HL-60/S4 treated with phorbol 12-myristate 13-acetate at 8.2 ng/mL for 4 days and 3 days (cell line): ENCODE results near the gene ACTL10.

Source experiments
- in situ Hi-C: fragments of 300-500 bp; cut with MboI; formaldehyde crosslinking; loops from 2 replicates; pipeline ENCODE4 v1.15.0; 2022; ENCODE audit warnings: low sequenced_read_pairs

The ACTL10 gene

DNA sequence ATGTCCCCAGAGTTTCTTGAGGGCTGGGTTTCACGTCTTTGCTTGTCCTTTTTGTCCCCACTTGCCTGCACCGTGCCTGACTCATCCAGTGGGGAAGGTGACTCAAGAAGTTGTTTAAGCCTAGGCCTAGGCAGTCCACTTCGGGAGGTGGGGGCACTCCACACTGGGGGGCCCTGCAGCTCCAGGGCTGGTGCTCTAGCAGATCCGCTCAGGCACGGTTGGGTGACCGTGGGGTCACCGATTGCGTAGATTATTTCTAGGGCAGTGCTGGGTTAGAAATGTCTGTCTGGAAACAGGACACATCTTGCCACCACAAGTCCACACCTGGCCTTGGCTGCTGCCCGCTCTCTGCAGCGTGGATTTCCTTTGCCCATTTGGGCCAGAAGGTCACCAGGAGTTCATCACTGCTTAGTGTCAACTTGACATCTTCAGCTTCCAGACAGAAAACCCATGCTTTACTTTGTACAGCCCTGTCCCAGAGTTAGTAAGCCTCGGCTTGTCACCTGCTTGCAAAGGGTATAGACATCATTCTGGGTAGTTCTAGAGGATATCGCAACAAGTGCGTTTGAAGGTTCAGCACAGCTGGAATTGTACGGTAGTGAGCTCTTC lies 18.2 kb upstream of the ACTL10 start:
- in situ Hi-C loops: no loop called here

- in situ Hi-C loops: no loop called here
Observed at GRCh38 chr20:33649201-33649681, 17.5 kb upstream of the ACTL10 start.

GRCh38 chr20:33650111-33650752 lies 16.5 kb upstream of the ACTL10 start:
- in situ Hi-C loops: no loop called here

DNA sequence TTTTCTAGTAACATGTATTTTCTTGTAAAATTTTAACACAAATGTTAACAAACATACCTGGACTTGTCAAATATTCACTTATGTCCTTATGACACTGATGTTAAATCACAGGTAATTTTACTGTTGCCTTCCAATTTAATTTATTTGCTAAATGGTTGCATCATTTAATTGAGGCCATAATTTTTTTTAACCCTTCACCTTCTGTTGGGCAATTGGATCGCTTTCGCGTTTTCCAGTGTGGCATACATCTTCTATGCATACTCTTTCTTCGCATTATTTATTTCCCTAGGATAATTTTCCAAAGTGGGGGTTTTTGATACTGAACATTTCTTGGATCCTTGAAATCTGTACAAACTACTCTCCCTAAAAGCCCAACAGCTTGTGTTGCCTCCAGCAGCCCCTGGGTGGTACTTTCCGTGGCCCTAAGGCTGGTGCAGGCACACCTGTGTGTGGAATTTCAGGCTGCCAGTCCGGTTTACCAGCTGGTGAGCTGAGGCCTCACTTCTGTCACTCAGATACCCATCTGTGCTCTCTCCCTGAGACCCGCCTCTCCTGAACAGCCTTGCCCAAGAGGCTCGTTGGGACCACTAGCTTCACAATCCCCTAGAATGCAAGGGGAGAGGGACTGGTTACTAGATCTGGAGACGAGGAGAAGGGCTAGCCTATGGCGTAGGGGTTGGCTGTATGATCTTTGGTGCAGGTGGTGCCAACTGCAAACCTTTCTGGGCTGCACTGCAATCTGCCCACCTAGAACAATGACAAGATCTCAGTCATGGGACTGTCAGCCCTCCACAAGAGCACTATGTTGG lies 15.8 kb upstream of the ACTL10 start:
- in situ Hi-C loops: no loop called here

GRCh38 chr20:33651562-33652048 lies 15.1 kb upstream of the ACTL10 start:
- in situ Hi-C loops: no loop called here

DNA sequence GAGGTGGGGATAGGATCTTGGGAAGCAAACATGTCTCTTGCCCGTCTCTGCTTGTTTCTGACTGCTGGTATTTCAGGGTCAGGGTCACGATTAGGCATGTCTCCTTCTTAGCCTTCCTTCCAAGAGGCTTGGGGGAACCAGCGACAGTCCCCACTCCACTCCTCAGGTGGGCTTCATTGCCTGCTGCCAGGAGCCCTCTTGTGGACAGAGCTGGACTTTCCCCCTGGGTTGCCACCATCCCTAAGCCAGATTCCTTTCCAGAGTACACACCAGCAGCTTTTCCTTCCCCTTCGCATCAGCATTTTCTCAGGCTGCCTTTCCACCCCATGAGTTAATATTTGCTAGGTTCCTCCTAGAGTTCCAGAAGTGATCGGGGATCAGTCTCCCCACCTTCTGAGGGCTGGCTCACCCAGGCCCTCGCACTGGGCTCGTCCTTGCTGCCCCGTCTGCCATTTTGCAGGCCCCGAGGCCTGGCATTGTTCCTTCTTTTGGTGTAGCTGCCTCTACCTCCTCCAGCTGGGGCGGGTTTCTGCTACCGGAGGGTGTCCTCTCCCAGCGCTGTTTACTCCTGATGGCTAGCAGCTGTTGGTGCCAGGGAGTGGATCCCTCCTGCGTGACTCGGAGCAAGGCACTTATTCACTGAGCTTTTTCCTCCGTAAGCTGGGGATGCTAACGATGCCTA lies 13.4 kb upstream of the ACTL10 start:
- in situ Hi-C loops: no loop called here

DNA sequence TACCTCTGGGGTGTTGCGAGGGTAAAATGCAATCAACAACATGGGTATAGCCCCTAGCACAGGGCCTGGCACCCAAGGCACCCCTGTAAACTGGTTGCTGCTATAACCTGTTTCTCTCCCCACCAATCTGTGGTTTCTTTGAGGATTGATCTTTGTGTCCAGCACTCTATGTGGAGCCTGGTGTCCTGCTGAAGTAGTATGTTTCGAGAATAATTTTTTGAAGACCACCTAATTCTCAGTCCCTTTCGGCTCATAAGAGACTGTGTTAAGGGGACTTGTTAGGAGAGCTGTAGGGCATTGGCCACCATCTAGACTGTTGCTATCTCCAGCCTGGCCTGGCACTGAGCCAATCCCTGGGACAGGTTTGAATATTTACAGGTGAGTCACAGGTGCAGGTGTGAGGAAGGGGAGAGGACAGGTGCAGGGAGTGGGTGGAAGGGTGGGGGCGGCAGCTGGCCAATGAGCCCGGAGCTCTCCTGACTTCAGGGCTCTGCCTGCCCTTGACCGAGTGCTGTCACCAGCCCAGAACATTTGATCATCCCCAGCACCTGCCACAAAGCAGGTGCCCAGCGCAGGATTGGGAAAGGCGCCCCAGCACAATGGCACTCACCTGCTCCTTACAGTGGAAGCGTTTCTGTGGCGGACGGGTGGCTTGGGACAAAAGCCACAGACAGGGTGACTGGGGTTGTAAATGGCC lies 12.7 kb upstream of the ACTL10 start:
- in situ Hi-C loops: no loop called here

GRCh38 chr20:33654680-33655161 lies 12.0 kb upstream of the ACTL10 start:
- in situ Hi-C loops: no loop called here

GRCh38 chr20:33655164-33655563 lies 11.6 kb upstream of the ACTL10 start:
- in situ Hi-C loops: no loop called here

GRCh38 chr20:33656010-33656782 lies 10.5 kb upstream of the ACTL10 start:
- in situ Hi-C loops: no loop called here

DNA sequence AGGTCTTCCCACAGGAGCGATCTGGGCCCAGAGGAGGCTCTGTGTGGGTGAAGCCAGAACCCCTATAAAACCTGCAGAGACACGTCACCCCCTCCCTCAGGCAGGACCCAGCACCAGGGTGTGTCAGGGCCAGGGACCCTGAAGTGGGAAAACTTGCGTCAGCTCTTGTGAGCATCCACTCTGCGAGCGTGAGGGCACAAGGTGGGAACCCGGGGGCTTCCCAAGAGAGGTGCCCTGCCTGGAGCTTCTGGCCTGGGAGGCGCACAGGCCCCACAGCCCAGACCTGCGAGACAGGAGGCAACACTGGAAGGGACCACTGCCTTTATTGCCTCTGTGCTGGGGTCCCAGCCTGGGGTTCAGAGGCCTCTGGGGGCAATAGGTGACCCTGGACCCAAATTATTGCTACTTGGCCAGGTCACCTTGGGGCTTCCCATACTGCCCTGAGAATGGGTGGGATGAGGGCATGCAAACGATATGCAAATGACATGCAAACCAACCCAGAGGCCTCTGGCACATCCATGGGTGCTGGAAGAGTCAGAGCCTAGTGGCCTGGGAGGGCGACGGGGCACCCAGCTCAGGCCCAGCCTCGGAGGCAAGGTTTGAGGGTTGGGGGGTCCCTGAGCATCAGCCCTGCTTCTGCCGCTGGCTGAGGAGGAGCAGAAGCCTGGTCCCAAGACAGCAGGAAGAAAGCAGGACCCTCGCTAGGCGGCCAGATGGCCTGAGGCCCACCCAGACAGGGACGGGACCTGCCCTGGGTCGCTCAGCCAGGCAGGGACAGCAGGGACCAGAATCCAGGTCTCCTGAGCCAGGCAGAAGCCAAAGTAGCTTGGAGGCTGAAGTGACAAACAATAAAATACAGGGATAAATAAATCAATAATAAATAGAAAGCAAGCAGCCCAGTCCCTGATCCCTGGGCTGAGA lies 9.7 kb upstream of the ACTL10 start:
- in situ Hi-C loops: no loop called here

DNA sequence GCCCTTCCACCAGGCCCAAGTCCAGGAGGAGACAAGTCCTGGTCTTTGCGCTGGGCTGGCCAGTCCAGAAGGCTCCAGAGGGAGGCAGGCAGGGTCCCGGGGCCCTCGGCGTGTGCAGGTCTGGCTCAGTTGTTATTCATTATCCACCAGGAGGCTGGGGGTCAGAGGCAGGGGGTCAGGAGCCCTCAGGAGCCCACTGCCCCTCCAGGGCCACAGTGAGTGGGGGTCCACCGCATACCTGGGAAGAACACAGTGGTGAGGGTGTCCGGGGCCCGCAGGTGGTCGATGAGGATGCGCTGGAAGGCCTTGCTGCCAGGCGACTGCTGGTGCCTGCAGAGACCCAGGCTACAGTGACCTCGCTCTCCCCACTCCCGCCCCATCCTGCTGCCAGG lies 9.0 kb upstream of the ACTL10 start:
- in situ Hi-C loops: no loop called here

DNA sequence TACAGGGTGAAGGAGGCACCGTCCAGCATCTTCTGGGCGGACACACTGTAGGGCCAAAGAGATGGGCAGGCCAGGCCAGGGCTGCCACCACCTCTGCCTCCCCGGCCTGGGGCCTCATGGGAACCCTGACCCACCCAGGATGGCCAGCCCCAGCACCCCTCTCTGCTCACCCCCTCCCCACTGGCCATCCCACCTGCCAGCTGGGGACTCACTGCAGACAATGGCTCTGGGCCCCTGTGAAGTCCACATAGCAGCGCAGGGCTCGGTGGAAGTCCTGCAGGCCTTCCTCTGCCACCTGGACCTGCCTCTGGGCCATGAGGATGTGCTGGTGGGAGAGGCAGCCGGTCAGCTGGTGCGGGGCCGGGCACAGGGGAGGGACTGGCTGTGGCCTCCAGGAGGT lies 8.2 kb upstream of the ACTL10 start:
- in situ Hi-C loops: no loop called here

DNA sequence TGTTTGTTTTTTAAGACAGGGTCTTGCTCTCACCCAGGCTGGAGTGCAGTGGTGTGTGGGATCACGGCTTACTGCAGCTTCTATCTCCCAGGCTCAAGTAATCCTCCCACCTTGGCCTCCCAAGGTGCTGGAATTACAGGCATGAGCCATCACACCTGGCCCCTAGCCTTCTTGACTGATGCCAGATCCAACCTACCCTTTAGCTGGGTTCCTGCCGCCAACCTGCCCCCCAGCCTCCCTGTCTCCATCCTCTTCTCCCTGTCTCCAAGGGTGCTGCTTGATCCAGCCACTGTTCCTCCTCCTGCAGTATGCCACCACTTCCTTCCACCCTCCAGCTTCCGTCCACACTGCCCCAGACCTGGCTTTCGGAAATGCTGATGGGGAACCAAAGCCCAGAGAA lies 7.8 kb upstream of the ACTL10 start:
- in situ Hi-C loops: no loop called here

- in situ Hi-C loops: no loop called here
Observed at GRCh38 chr20:33659341-33660034, 7.3 kb upstream of the ACTL10 start.

DNA sequence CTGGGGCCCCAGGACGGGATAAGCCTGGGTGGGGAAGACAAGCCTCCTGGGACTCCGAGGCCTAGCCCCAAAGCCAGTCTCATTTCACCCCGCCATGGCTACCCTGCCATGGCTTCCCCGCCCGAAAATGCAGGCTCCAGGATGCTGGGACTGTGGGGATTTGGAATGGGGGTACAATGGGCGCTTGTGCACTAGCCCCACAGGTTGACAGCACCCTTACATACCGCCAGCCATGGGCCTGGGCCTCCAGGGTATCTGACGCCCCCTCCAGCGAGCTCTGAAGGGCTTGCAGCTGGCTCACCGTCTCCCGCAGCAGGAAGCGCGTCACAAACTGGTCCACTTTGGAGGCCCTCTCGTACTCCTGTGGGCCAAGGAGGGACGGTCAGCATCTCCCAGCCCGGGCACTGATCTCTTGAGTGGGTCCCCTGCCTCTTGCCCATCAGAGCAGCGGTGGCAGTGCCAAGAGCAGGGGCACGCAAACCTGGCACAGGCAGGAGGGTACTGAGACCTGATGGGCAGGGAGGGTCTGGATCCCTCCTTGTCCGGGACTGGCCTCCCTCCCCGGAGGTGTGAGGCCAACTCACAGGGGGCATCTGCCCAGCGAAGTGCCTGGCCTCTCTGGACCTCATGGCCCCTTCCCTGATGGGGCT lies 6.6 kb upstream of the ACTL10 start:
- in situ Hi-C loops: no loop called here

GRCh38 chr20:33660685-33661058 lies 6.1 kb upstream of the ACTL10 start:
- in situ Hi-C loops: no loop called here

- in situ Hi-C loops: no loop called here
Observed at GRCh38 chr20:33662172-33662571, 4.6 kb upstream of the ACTL10 start, which contains the start of gene C20orf144. Gene C20orf144 (plus strand): TSS chr20:33662327. CDS start chr20:33662346, 19 bp downstream.
